GM12878 (cell line): ENCODE measurements around the gene FIBCD1. TPM values are rescaled to one million over a fixed set of nuclear protein-coding genes. Genes with fewer than 3 reads are reported as not detected.
A peak's percentile ranks its signal among the peaks of the same experiment; 100 is the strongest.

Experiments
- ATAC-seq: fragments of 200-7000 bp; cut with Tn5 transposase; 3 replicates; pipeline ENCODE4 v1.9.1; 2020; ENCODE audit warnings: mild to moderate bottlenecking, moderate library complexity
- BruUV-seq: library from RNA; stranded (reverse); fragments of 400-500 nt; replicated peaks from 2 replicates; lab custom pipeline; 2021; lab: Mats Ljungman, UMichigan
- CTCF ChIA-PET: fragments of 300-600 bp; sonication (Branson Sonifier 250); formaldehyde crosslinking; extraction: SDS; loops from one replicate; lab custom pipeline; 2021; ENCODE audit warnings: inconsistent platforms; lab: Yijun Ruan, JAX
- POLR2A ChIA-PET: fragments of 350-600 bp; formaldehyde crosslinking; extraction: SDS; loops from one replicate; lab custom pipeline; 2021; ENCODE audit warnings: inconsistent platforms; lab: Charles Lee
- RAD21 ChIA-PET: fragments of 300-600 bp; sonication (Branson Sonifier 250); formaldehyde crosslinking; loops from one replicate; lab custom pipeline; 2023; ENCODE audit warnings: antibody characterized with exemption; ENCODE audit not compliant: unreplicated experiment; lab: Charles Lee
- SMC1A ChIA-PET: fragments of 300-600 bp; sonication (Branson Sonifier 250); formaldehyde crosslinking; loops from one replicate; lab custom pipeline; 2023; ENCODE audit not compliant: unreplicated experiment, uncharacterized antibody; lab: Charles Lee
- DNase-seq: peaks from one replicate; pipeline ENCODE4 v3.0.0-alpha.2; 2011; ENCODE audit warnings: low read depth, low spot score
- FAIRE-seq: peaks from 3 replicates; lab custom pipeline; 2011; peaks lifted over from hg19 to GRCh38; lab: Jason Lieb, UNC
- H2AFZ ChIP-seq: 2 replicates; pipeline ENCODE4 v1.6.0; 2011; ENCODE audit warnings: low read depth, low read length, control low read depth; ENCODE audit not compliant: control insufficient read depth
- H3K27ac ChIP-seq: 2 replicates; pipeline ENCODE4 v1.5.1; 2011; ENCODE audit warnings: control low read depth; ENCODE audit not compliant: control insufficient read depth, insufficient read depth
- H3K27me3 ChIP-seq, 2 experiments: replicated peaks in 1 of 2; 2 replicates each; pipeline versions ENCODE4 v1.6.0 to v1.6.1; 2011; ENCODE audit warnings: low read length in 1 of 2; ENCODE audit not compliant: control insufficient read depth in 2 of 2, insufficient read depth in 2 of 2
- H3K36me3 ChIP-seq, 2 experiments: 2 replicates each; pipeline ENCODE4 v1.5.1; 2011; ENCODE audit warnings: low read length in 1 of 2; ENCODE audit not compliant: control insufficient read depth in 2 of 2, insufficient read depth in 2 of 2
- H3K4me1 ChIP-seq: 2 replicates; pipeline ENCODE4 v1.6.1; 2011; ENCODE audit warnings: mild to moderate bottlenecking, low read length, moderate library complexity, mixed read lengths; ENCODE audit not compliant: control insufficient read depth, insufficient read depth
- H3K4me2 ChIP-seq: 2 replicates; pipeline ENCODE4 v1.6.0; 2011; ENCODE audit warnings: control low read depth; ENCODE audit not compliant: control insufficient read depth, insufficient read depth
- H3K4me3 ChIP-seq: fragments of 200-600 bp; sonication (generic); 2 replicates; pipeline ENCODE4 v1.5.1; 2016
- H3K79me2 ChIP-seq: 2 replicates; pipeline ENCODE4 v1.6.0; 2011; ENCODE audit warnings: low read length; ENCODE audit not compliant: control insufficient read depth, insufficient read depth
- H3K9ac ChIP-seq: 2 replicates; pipeline ENCODE4 v1.8.0; 2011; ENCODE audit warnings: low read length, control low read depth, mixed read lengths; ENCODE audit not compliant: control insufficient read depth, insufficient read depth
- H3K9me3 ChIP-seq: replicated peaks from 3 replicates; pipeline ENCODE4 v1.5.1; 2011; ENCODE audit warnings: mild to moderate bottlenecking, low read length; ENCODE audit not compliant: control insufficient read depth, insufficient read depth
- H4K20me1 ChIP-seq: 2 replicates; pipeline ENCODE4 v1.6.0; 2011; ENCODE audit not compliant: control insufficient read depth, insufficient read depth
- ATF7 ChIP-seq: fragments of 450-650 bp; IDR thresholded peaks from 2 replicates; pipeline ENCODE4 v1.6.1; 2016; ENCODE audit warnings: low read depth, mild to moderate bottlenecking
- BCL3 ChIP-seq: IDR thresholded peaks from 2 replicates; pipeline ENCODE4 v1.6.1; 2011; ENCODE audit warnings: borderline replicate concordance, low read depth, mild to moderate bottlenecking, moderate library complexity, low read length; ENCODE audit not compliant: insufficient read depth, poor library complexity, severe bottlenecking
- CHD4 ChIP-seq: fragments of 200-600 bp; sonication (generic); IDR thresholded peaks from 2 replicates; pipeline ENCODE4 v1.6.1; 2016; ENCODE audit warnings: mild to moderate bottlenecking
- EP300 ChIP-seq, 2 experiments: fragments of 150-350 bp in 1 of 2; IDR thresholded peaks; 2 replicates each; pipeline ENCODE4 v1.6.1; 2011 to 2012; ENCODE audit warnings: low read depth in 2 of 2, low read length in 2 of 2, borderline replicate concordance in 1 of 2, improper control_type of control experiment in 1 of 2, inconsistent platforms in 1 of 2; ENCODE audit not compliant: control insufficient read depth in 1 of 2
- JUNB ChIP-seq: IDR thresholded peaks from 2 replicates; pipeline ENCODE4 v1.6.1; 2016; ENCODE audit warnings: antibody characterized with exemption, mild to moderate bottlenecking
- JUND ChIP-seq: IDR thresholded peaks from 2 replicates; pipeline ENCODE4 v1.6.1; 2012; ENCODE audit warnings: low read depth, mild to moderate bottlenecking, low read length, improper control_type of control experiment, moderate library complexity
- RELB ChIP-seq: fragments of 450-650 bp; IDR thresholded peaks from 2 replicates; pipeline ENCODE4 v1.6.1; 2017; ENCODE audit warnings: low read depth, mild to moderate bottlenecking, moderate library complexity
- SIN3A ChIP-seq: IDR thresholded peaks from 2 replicates; pipeline ENCODE4 v1.6.1; 2012; ENCODE audit warnings: low read depth, low read length, improper control_type of control experiment
- SMAD1 ChIP-seq: fragments of 450-650 bp; IDR thresholded peaks from 2 replicates; pipeline ENCODE4 v1.6.1; 2018; ENCODE audit warnings: mild to moderate bottlenecking, low read depth; ENCODE audit not compliant: partially characterized antibody
- SMAD5 ChIP-seq: IDR thresholded peaks from 2 replicates; pipeline ENCODE4 v1.6.1; 2016; ENCODE audit warnings: antibody characterized with exemption, low read depth
- SUPT20H ChIP-seq: IDR thresholded peaks from 2 replicates; pipeline ENCODE4 v1.6.1; 2011; ENCODE audit warnings: low read depth, mild to moderate bottlenecking, low read length, moderate library complexity, borderline replicate concordance; ENCODE audit not compliant: control insufficient read depth
- ZNF207 ChIP-seq: fragments of 450-650 bp; IDR thresholded peaks from 2 replicates; pipeline ENCODE4 v1.6.1; 2014; ENCODE audit warnings: antibody characterized with exemption, mild to moderate bottlenecking, borderline replicate concordance
- ZNF217 ChIP-seq: fragments of 450-650 bp; IDR thresholded peaks from 2 replicates; pipeline ENCODE4 v1.6.1; 2017; ENCODE audit warnings: antibody characterized with exemption, mild to moderate bottlenecking
- ZNF592 ChIP-seq: fragments of 450-650 bp; IDR thresholded peaks from 2 replicates; pipeline ENCODE4 v1.6.1; 2017; ENCODE audit warnings: mild to moderate bottlenecking, moderate library complexity
- WGBS: methylation state at CpG from one replicate; pipeline ENCODE4 v1.1.6; 2016; ENCODE audit warnings: low lambda C conversion rate; ENCODE audit not compliant: insufficient replicate concordance, insufficient coverage; ENCODE audit errors: missing lambda C conversion rate; 5-methylcytosine and 5-hydroxymethylcytosine counted together
- in situ Hi-C: fragments of 300-500 bp; cut with MboI; formaldehyde crosslinking; loops from 9 replicates; pipeline ENCODE4 v1.14.3; 2018; ENCODE audit warnings: mixed read lengths
- intact Hi-C: fragments of 100-400 bp; cut with micrococcal nuclease; formaldehyde crosslinking; loops from one replicate; pipeline ENCODE4 v1.14.2; 2022; ENCODE audit not compliant: unreplicated experiment
- polyA plus RNA-seq, 11 experiments: library from polyadenylated mRNA; depleted of rRNA in 4 of 11; unstranded in 6 of 11; stranded (reverse) in 5 of 11; fragments of >200 nt; fragmentation: Nextera tagmentation in 4 of 11; fragmentation: Illumina TruSeq in 1 of 11; extraction: Ambion mirVana in 4 of 11; extraction: Trizol in 1 of 11; gene quantifications; 1 replicate in 1 of 11; 2 replicates in 10 of 11; pipeline versions ENCODE4 v1.2.1 to v1.2.3, GENCODE V29; 2011 to 2016; ENCODE audit warnings: inconsistent platforms in 2 of 11, missing spikeins in 2 of 11, low read depth in 1 of 11
- total RNA-seq, 4 experiments: library from RNA; depleted of rRNA in 3 of 4; stranded (reverse); fragments of >200 nt in 3 of 4; fragmentation: Illumina TruSeq in 1 of 4; extraction: Trizol in 1 of 4; gene quantifications; 2 replicates each; pipeline versions ENCODE4 v1.2.1 to v1.2.3, GENCODE V29; 2013 to 2021

The FIBCD1 gene
- total and polyA plus RNA-seq, 10 of the 15 experiments (the other 5 are each of a cell fraction or from before 2014, with no cell fraction given) = 0.04 to 0.95 (median 0.25) TPM; not detected in 6

GRCh38 chr9:130870491-130871381, 68.3 kb downstream of the FIBCD1 start:
- ChIA-PET SMC1A (interaction anchor here (0.9 to 3.7 kb wide), 27 partner anchors 7 to 282 kb away, joined by 3 to 20 read pairs (median 6); partner anchors contain the start of gene EXOSC2), RAD21 (interaction anchor here (0.8 to 3.4 kb wide), 17 partner anchors 9 to 175 kb away, joined by 3 to 33 read pairs (median 4); no protein-coding TSS in a partner anchor), POLR2A (interaction anchor here (0.6 to 1.3 kb wide), 5 partner anchors 12 to 41 kb away, joined by 3 to 6 read pairs (median 4); no protein-coding TSS in a partner anchor), CTCF (interaction anchor here (0.7 to 11.0 kb wide), 36 partner anchors 10 to 502 kb away, joined by 3 to 267 read pairs (median 4); partner anchors contain the start of genes EXOSC2 and FIBCD1)
- DNase-seq = peak; percentile 62
- no peak overlapping the region for H2AFZ ChIP-seq
- H3K79me2 ChIP-seq = no peaks in the 10 kb centered on the region
- WGBS = 52% methylated on average over 17 of the region's 17 CpGs
- H4K20me1 ChIP-seq = peaks cover 8% of the 10 kb centered on the region; the same call in 1 of the 2 replicates
- peaks cover 25% of the 10 kb centered on the region for H3K4me1 ChIP-seq
- intact Hi-C loops = loop anchor here (1.0 kb wide), 1 partner anchor 71 kb away; no protein-coding TSS in a partner anchor
- ATAC-seq = peak; percentile 94
- H3K9me3 ChIP-seq = no peaks in the 10 kb centered on the region
- no TSS peak for BruUV-seq
- peak; percentile 94 for FAIRE-seq
- peaks cover 18 to 29% of the 10 kb centered on the region in 2 experiments for H3K36me3 ChIP-seq
- no peak overlapping the region for H3K4me3 ChIP-seq
- H3K4me2 ChIP-seq = peak overlapping the region; percentile 66
- H3K27ac ChIP-seq = 0 out of 2 replicates have a peak overlapping the region, but pooled peaks have one; percentile 7
- in situ Hi-C loops = loop anchor here (5.0 kb wide), 1 partner anchor 172 kb away; no protein-coding TSS in a partner anchor
- no peak overlapping the region for H3K9ac ChIP-seq
- no peaks in the 10 kb centered on the region for H3K27me3 ChIP-seq
- TF ChIP-seq SMAD1 = no peak
- TF ChIP-seq ZNF592 = no peak
- peak; percentile 60 for TF ChIP-seq RELB
- TF ChIP-seq ZNF207 = no peak
- no peak for TF ChIP-seq CHD4
- no peak for TF ChIP-seq ZNF217
- no peak for TF ChIP-seq SUPT20H
- TF ChIP-seq JUND = no peak
- TF ChIP-seq SMAD5 = no peak
- peak in 1 of 2 experiments; percentile 25; a peak in 1 of 4 replicates for TF ChIP-seq EP300 (IDR thresholded peaks at IDR 0.05; ENCODE audit: borderline replicate concordance in 1 of 2, control insufficient read depth in 1 of 2, low read depth in 2 of 2, low read length in 2 of 2)
- peak; percentile 29; the same call in 1 of the 2 replicates for TF ChIP-seq JUNB
- TF ChIP-seq SIN3A = no peak
- TF ChIP-seq ATF7 = 0 out of 2 replicates have a peak, but pooled peaks have one; percentile 53
- peak; percentile 39 for TF ChIP-seq BCL3
